HepG2 (cell line): ENCODE data around the gene GREM1. TPM values are rescaled to one million over a fixed set of nuclear protein-coding genes. Genes with fewer than 3 reads are reported as not detected.

ENCODE experiments used
- ATAC-seq: fragments of 200-7000 bp; cut with Tn5 transposase; 3 replicates; pipeline ENCODE4 v1.9.1; 2020; ENCODE audit warnings: mild to moderate bottlenecking, moderate library complexity
- BruUV-seq: library from RNA; stranded (reverse); fragments of 400-500 nt; replicated peaks from 2 replicates; lab custom pipeline; 2021; lab: Mats Ljungman, UMichigan
- CTCF ChIA-PET: fragments of 300-600 bp; formaldehyde crosslinking; extraction: SDS; loops from one replicate; lab custom pipeline; 2021; ENCODE audit warnings: low total read pairs, inconsistent platforms, low intra/inter-chr PET ratio; lab: Yijun Ruan, JAX
- POLR2A ChIA-PET: fragments of 350-600 bp; sonication (Branson Sonifier 250); formaldehyde crosslinking; loops from one replicate; lab custom pipeline; 2020; ENCODE audit warnings: antibody characterized with exemption, inconsistent platforms; lab: Yijun Ruan, JAX
- DNase-seq: peaks from one replicate; pipeline ENCODE4 v3.0.0-alpha.2; 2015; ENCODE audit warnings: low spot score
- FAIRE-seq: peaks from 3 replicates; lab custom pipeline; 2011; peaks lifted over from hg19 to GRCh38; lab: Jason Lieb, UNC
- H2AFZ ChIP-seq: one replicate; pipeline ENCODE4 v1.6.1; 2011; ENCODE audit warnings: low read length, inconsistent platforms
- H3K27ac ChIP-seq: fragments of 300-600 bp; 3 replicates; pipeline ENCODE4 v1.8.0; 2011; ENCODE audit warnings: mixed run types, mild to moderate bottlenecking, mixed read lengths, low read length, inconsistent platforms; ENCODE audit not compliant: insufficient read depth; ENCODE audit errors: extremely low read length
- H3K27me3 ChIP-seq, 2 experiments: fragments of 200-600 bp in 1 of 2; 2 replicates in 1 of 2; 3 replicates in 1 of 2; pipeline versions ENCODE4 v1.6.0 to v1.8.0; 2011; ENCODE audit warnings: low read length in 2 of 2, mild to moderate bottlenecking in 2 of 2, moderate library complexity in 2 of 2, inconsistent platforms in 1 of 2; ENCODE audit not compliant: insufficient read depth in 2 of 2, control insufficient read depth in 1 of 2
- H3K36me3 ChIP-seq, 2 experiments: fragments of 200-600 bp in 1 of 2; replicated peaks in 1 of 2; 2 replicates in 1 of 2; 3 replicates in 1 of 2; pipeline versions ENCODE4 v1.5.1 to v1.8.0; 2011; ENCODE audit warnings: low read length in 2 of 2, inconsistent platforms in 1 of 2; ENCODE audit not compliant: insufficient read depth in 2 of 2, control insufficient read depth in 1 of 2
- H3K4me1 ChIP-seq: 2 replicates; pipeline ENCODE4 v1.5.1; 2012; ENCODE audit warnings: low read length, inconsistent platforms; ENCODE audit not compliant: insufficient read depth
- H3K4me2 ChIP-seq: 2 replicates; pipeline ENCODE4 v1.6.0; 2011; ENCODE audit warnings: low read depth, low read length, inconsistent platforms
- H3K4me3 ChIP-seq, 3 experiments: fragments of 200-600 bp in 1 of 3; sonication (generic), shearing (Covaris generic) in 1 of 3; replicated peaks in 1 of 3; 2 replicates each; pipeline ENCODE4 v1.5.1; 2011 to 2016; ENCODE audit warnings: low read length in 3 of 3, inconsistent platforms in 2 of 3, low read depth in 2 of 3, mild to moderate bottlenecking in 2 of 3, control low read depth in 1 of 3, mixed read lengths in 1 of 3; ENCODE audit not compliant: insufficient read depth in 1 of 3
- H3K79me2 ChIP-seq: one replicate; pipeline ENCODE4 v1.6.1; 2011; ENCODE audit warnings: low read length, inconsistent platforms; ENCODE audit not compliant: insufficient read depth
- H3K9ac ChIP-seq: 2 replicates; pipeline ENCODE4 v1.6.0; 2011; ENCODE audit warnings: mild to moderate bottlenecking, low read depth, low read length, inconsistent platforms; ENCODE audit not compliant: insufficient read depth
- H3K9me3 ChIP-seq: 2 replicates; pipeline ENCODE4 v1.5.1; 2012; ENCODE audit warnings: mild to moderate bottlenecking, low read length
- H4K20me1 ChIP-seq: 2 replicates; pipeline ENCODE4 v1.6.0; 2011; ENCODE audit warnings: inconsistent platforms, mild to moderate bottlenecking, low read length, moderate library complexity; ENCODE audit not compliant: insufficient read depth
- DNMT1 ChIP-seq: sonication (generic); formaldehyde crosslinking; IDR thresholded peaks from 2 replicates; pipeline ENCODE4 v1.5.1; 2020; ENCODE audit warnings: mild to moderate bottlenecking, missing genetic modification reagents
- ELF4 ChIP-seq: sonication (generic); formaldehyde crosslinking; IDR thresholded peaks from 2 replicates; pipeline ENCODE4 v1.5.0; 2020; ENCODE audit warnings: missing genetic modification reagents, mild to moderate bottlenecking, moderate library complexity, borderline replicate concordance
- REPIN1 ChIP-seq: sonication (generic); formaldehyde crosslinking; IDR thresholded peaks from 2 replicates; pipeline ENCODE4 v1.8.0; 2022; ENCODE audit warnings: missing genetic modification reagents, low read depth, mild to moderate bottlenecking, borderline replicate concordance
- ZNF235 ChIP-seq: sonication (generic); formaldehyde crosslinking; IDR thresholded peaks from 2 replicates; pipeline ENCODE4 v1.8.1; 2023; ENCODE audit warnings: mild to moderate bottlenecking, missing genetic modification reagents, borderline replicate concordance
- ZNF589 ChIP-seq: sonication (generic); formaldehyde crosslinking; conservative IDR thresholded peaks from 2 replicates; pipeline ENCODE4 v1.8.0; 2022; ENCODE audit warnings: mild to moderate bottlenecking, moderate library complexity, missing genetic modification reagents
- WGBS: methylation state at CpG from one replicate; pipeline ENCODE4 v1.1.6; 2017; ENCODE audit warnings: low lambda C conversion rate; 5-methylcytosine and 5-hydroxymethylcytosine counted together
- in situ Hi-C: cut with HindIII; loops from 2 replicates; pipeline ENCODE4 v1.10.0; 2017; ENCODE audit warnings: low pct_unique_long_range_greater_than_20kb; ENCODE audit not compliant: extremely low pct_ligation_motif_present
- intact Hi-C: fragments of 100-400 bp; cut with micrococcal nuclease; formaldehyde crosslinking; loops from one replicate; pipeline ENCODE4 v1.10.0; 2022; ENCODE audit not compliant: unreplicated experiment
- polyA plus RNA-seq, 8 experiments: library from polyadenylated mRNA; depleted of rRNA in 3 of 8; stranded (reverse) in 7 of 8; unstranded in 1 of 8; fragments of >200 nt; fragmentation: Illumina TruSeq in 4 of 8; extraction: Trizol in 4 of 8; gene quantifications; 2 replicates each; pipeline versions ENCODE4 v1.2.1 to v1.2.3, GENCODE V29; 2011 to 2016; ENCODE audit warnings: low read depth in 4 of 8, missing spikeins in 1 of 8, mixed read lengths in 1 of 8; ENCODE audit not compliant: insufficient read depth in 1 of 8
- total RNA-seq, 5 experiments: library from RNA; depleted of rRNA; stranded (reverse); fragments of >200 nt; fragmentation: Illumina TruSeq; extraction: Trizol; gene quantifications; 2 replicates each; pipeline ENCODE4 v1.2.3, GENCODE V29; 2016; ENCODE audit warnings: low read depth in 1 of 5
- TF ChIP-seq, protein P1 (sequence below): sonication (generic); formaldehyde crosslinking; IDR thresholded peaks from 2 replicates; pipeline ENCODE4 v1.4.0; 2020; ENCODE audit warnings: mild to moderate bottlenecking, missing genetic modification reagents
- TF ChIP-seq, protein P2 (sequence below): sonication (generic); formaldehyde crosslinking; IDR thresholded peaks from 2 replicates; pipeline ENCODE4 v1.9.0; 2021; ENCODE audit warnings: missing genetic modification reagents, borderline replicate concordance

Gene GREM1
- total and polyA plus RNA-seq, 2 of the 13 experiments (the other 11 are each of a cell fraction or from before 2014, with no cell fraction given) = 0.02 to 0.08 TPM

DNA sequence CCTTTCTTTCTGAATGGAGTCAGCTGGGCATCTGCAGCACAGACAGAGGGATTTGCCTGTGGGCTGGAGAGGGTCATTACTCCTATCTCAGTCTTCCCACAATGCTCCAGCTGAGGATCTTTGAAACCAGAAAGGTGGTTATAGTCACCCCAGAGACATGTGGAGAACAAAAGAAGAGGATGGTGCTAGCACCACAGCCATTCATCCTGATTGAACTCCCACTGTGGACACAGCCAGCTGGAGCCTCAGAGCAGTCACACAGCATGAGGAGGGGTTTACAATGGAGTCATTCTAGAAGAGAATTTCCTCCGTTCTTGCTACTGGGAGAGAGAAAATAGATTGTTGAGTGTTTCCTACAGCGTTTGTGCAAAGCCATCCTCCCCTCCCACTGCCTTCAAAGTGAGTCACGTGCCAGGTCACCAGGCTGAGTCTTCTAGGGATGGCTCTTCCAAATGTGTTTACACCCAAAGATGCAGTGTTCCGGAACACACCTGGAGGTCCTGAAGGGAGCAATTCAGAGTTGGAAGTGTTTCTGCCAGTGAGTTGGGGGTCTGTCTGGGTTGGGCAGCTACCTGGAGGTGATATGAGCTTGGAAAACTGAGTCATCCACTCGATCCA is 18.9 kb upstream of the GREM1 start:
- no peaks in the 10 kb centered on the region for H3K36me3 ChIP-seq
- WGBS = 27% methylated on average over 4 of the region's 5 CpGs
- no peaks in the 10 kb centered on the region for H3K79me2 ChIP-seq
- DNase-seq (no peak), ATAC-seq (no peak), FAIRE-seq (no peak)
- in situ Hi-C loops = no loop called here
- TF ChIP-seq DNMT1 (CRISPR knock-in tag) (no peak), ELF4 (no peak), REPIN1 (CRISPR knock-in tag) (no peak), ZNF235 (CRISPR knock-in tag) (no peak), ZNF589 (CRISPR knock-in tag) (no peak)
- TF ChIP-seq, protein P1, sequence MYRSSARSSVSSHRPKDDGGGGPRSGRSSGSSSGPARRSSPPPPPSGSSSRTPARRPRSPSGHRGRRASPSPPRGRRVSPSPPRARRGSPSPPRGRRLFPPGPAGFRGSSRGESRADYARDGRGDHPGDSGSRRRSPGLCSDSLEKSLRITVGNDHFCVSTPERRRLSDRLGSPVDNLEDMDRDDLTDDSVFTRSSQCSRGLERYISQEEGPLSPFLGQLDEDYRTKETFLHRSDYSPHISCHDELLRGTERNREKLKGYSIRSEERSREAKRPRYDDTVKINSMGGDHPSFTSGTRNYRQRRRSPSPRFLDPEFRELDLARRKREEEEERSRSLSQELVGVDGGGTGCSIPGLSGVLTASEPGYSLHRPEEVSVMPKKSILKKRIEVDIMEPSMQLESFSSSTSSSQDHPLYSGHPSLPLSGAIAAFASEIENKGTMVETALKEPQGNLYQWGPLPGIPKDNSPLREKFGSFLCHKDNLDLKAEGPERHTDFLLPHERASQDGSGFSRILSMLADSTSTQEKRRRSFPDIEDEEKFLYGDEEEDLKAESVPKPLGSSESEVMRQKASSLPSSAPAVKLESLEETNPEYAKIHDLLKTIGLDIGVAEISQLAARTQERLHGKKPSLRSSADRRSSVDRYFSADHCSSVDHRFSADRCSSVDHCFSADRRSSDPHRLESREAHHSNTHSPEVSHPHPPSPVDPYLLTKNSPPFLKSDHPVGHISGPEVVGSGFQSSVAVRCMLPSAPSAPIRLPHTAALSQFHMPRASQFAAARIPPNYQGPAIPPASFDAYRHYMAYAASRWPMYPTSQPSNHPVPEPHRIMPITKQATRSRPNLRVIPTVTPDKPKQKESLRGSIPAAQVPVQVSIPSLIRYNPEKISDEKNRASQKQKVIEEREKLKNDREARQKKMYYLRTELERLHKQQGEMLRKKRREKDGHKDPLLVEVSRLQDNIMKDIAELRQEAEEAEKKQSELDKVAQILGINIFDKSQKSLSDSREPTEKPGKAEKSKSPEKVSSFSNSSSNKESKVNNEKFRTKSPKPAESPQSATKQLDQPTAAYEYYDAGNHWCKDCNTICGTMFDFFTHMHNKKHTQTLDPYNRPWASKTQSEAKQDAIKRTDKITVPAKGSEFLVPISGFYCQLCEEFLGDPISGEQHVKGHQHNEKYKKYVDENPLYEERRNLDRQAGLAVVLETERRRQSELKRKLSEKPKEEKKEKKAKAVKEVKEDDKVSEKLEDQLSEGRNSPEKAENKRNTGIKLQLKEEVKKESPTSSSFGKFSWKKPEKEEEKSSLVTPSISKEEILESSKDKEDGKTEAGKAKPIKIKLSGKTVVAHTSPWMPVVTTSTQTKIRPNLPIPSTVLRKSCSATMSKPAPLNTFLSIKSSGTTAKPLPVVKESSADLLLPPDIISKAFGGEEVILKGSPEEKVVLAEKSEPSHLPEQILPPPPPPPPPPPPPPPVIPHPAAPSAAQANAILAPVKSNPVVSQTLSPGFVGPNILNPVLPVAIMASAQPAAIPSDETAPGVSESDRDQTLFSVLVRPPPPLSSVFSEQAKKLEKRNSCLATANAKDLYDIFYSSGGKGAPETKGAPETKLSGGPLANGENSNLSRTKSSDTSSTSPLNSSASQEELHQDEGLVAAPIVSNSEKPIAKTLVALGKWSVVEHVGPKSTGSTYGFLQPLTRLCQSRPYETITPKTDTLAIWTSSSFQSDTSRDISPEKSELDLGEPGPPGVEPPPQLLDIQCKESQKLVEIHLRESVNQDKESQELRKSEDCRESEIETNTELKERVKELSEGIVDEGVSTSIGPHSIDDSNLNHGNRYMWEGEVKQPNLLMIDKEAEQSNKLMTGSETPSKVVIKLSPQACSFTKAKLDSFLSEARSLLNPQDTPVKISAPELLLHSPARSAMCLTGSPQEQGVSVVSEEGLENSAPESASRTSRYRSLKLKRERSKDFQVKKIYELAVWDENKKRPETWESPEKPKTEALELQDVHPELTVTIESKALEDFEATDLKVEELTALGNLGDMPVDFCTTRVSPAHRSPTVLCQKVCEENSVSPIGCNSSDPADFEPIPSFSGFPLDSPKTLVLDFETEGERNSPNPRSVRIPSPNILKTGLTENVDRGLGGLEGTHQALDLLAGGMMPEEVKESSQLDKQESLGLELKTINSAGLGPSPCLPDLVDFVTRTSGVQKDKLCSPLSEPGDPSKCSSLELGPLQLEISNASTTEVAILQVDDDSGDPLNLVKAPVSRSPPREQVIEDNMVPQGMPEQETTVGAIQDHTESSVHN = no peak
- TF ChIP-seq, protein P2, sequence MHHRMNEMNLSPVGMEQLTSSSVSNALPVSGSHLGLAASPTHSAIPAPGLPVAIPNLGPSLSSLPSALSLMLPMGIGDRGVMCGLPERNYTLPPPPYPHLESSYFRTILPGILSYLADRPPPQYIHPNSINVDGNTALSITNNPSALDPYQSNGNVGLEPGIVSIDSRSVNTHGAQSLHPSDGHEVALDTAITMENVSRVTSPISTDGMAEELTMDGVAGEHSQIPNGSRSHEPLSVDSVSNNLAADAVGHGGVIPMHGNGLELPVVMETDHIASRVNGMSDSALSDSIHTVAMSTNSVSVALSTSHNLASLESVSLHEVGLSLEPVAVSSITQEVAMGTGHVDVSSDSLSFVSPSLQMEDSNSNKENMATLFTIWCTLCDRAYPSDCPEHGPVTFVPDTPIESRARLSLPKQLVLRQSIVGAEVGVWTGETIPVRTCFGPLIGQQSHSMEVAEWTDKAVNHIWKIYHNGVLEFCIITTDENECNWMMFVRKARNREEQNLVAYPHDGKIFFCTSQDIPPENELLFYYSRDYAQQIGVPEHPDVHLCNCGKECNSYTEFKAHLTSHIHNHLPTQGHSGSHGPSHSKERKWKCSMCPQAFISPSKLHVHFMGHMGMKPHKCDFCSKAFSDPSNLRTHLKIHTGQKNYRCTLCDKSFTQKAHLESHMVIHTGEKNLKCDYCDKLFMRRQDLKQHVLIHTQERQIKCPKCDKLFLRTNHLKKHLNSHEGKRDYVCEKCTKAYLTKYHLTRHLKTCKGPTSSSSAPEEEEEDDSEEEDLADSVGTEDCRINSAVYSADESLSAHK (CRISPR knock-in tag) = no peak
- no peak overlapping the region for H3K4me3 ChIP-seq
- H2AFZ ChIP-seq = no peak overlapping the region
- intact Hi-C loops = no loop called here
- H3K4me2 ChIP-seq = no peak overlapping the region; the same call in 1 of the 2 replicates
- peaks cover 50% of the 10 kb centered on the region for H3K4me1 ChIP-seq
- ChIA-PET POLR2A (interaction anchor here (1.5 kb wide), 1 partner anchor 11 kb away, joined by 3 read pairs; no protein-coding TSS in a partner anchor), CTCF (no interaction called here)
- BruUV-seq = no TSS peak
- no peaks in the 10 kb centered on the region for H3K9me3 ChIP-seq
- no peak overlapping the region for H3K27ac ChIP-seq
- H4K20me1 ChIP-seq = no peaks in the 10 kb centered on the region
- no peak overlapping the region for H3K9ac ChIP-seq
- no peaks in the 10 kb centered on the region for H3K27me3 ChIP-seq
